GM19193 (cell line): ENCODE results near the gene NEURL1.

Source experiments
- POLR2A ChIP-seq: IDR thresholded peaks from 4 replicates; pipeline ENCODE4 v1.6.1; 2011; ENCODE audit not compliant: insufficient read depth, insufficient read length; ENCODE audit errors: extremely low read depth

NEURL1 gene

GRCh38 chr10:103493362-103493915 is at the start of gene NEURL1:
TSS of gene NEURL1 (plus strand) at chr10:103493705. CDS start at chr10:103494388, 683 bp downstream.
- no peak for TF ChIP-seq POLR2A

- no peak for TF ChIP-seq POLR2A
Measured at GRCh38 chr10:103444478-103444877, 49.0 kb upstream of the NEURL1 start.

- TF ChIP-seq POLR2A: no peak
Measured at GRCh38 chr10:103445366-103445765, 48.1 kb upstream of the NEURL1 start.

- no peak for TF ChIP-seq POLR2A
Measured at GRCh38 chr10:103445767-103446567, 47.5 kb upstream of the NEURL1 start.

GRCh38 chr10:103447187-103447586 is 46.3 kb upstream of the NEURL1 start:
- no peak for TF ChIP-seq POLR2A

- TF ChIP-seq POLR2A: no peak
Measured at GRCh38 chr10:103448746-103449145, 44.8 kb upstream of the NEURL1 start.

- no peak for TF ChIP-seq POLR2A
Measured at GRCh38 chr10:103449208-103450144, 44.0 kb upstream of the NEURL1 start.

- TF ChIP-seq POLR2A: no peak
Measured at GRCh38 chr10:103450201-103450695, 43.3 kb upstream of the NEURL1 start.

GRCh38 chr10:103451091-103451813 is 42.3 kb upstream of the NEURL1 start:
- TF ChIP-seq POLR2A: peak; percentile 36

- peak; percentile 63 for TF ChIP-seq POLR2A
Measured at GRCh38 chr10:103451831-103452505, 41.5 kb upstream of the NEURL1 start, which contains the start of gene CALHM2. TSS of gene CALHM2 (minus strand) at chr10:103452370. CDS start at chr10:103449941, 2,429 bp downstream.

- TF ChIP-seq POLR2A: no peak
Measured at GRCh38 chr10:103452506-103453230, 40.8 kb upstream of the NEURL1 start.

GRCh38 chr10:103454026-103454425 is 39.5 kb upstream of the NEURL1 start:
- no peak for TF ChIP-seq POLR2A

GRCh38 chr10:103455235-103455634 is 38.3 kb upstream of the NEURL1 start:
- no peak for TF ChIP-seq POLR2A

- no peak for TF ChIP-seq POLR2A
Measured at GRCh38 chr10:103456074-103456660, 37.3 kb upstream of the NEURL1 start.
